Fibroblast of the aortic adventitia (primary cell): ENCODE data around the gene SDSL. TPM values are rescaled to one million over a fixed set of nuclear protein-coding genes. Genes with fewer than 3 reads are reported as not detected.
A peak's percentile ranks its signal among the peaks of the same experiment; 100 is the strongest.

ENCODE experiments used
- DNase-seq: peaks from one replicate; pipeline ENCODE4 v3.0.0-alpha.2; 2010; ENCODE audit warnings: low read depth
- H3K4me3 ChIP-seq: 2 replicates; pipeline ENCODE4 v1.5.1; 2011; ENCODE audit warnings: low read depth, mild to moderate bottlenecking, control low read depth, low read length, moderate library complexity
- CTCF ChIP-seq: IDR thresholded peaks from 2 replicates; pipeline ENCODE4 v1.5.1; 2011; ENCODE audit warnings: mild to moderate bottlenecking, low read length, control low read depth, inconsistent platforms; ENCODE audit not compliant: insufficient read depth
- total RNA-seq: library from RNA; depleted of rRNA; stranded (reverse); fragments of >200 nt; gene quantifications from 2 replicates; pipeline ENCODE4 v1.2.3, GENCODE V29; 2012; ENCODE audit warnings: low replicate concordance

Gene SDSL
- total RNA-seq, 1 donor, result 1.9 TPM

- peak overlapping the region; percentile 48 for H3K4me3 ChIP-seq
- no peak for TF ChIP-seq CTCF
- DNase-seq, result no peak
These were observed 45.6 kb downstream of the SDSL start for GRCh38 chr12:113467502-113468364.

GRCh38 chr12:113468365-113469223 is 46.4 kb downstream of the SDSL start:
- TF ChIP-seq CTCF, result no peak
- H3K4me3 ChIP-seq, result no peak overlapping the region
- no peak for DNase-seq

GRCh38 chr12:113469224-113469948 is 47.2 kb downstream of the SDSL start:
- no peak overlapping the region for H3K4me3 ChIP-seq
- no peak for DNase-seq
- TF ChIP-seq CTCF, result no peak

- no peak for DNase-seq
- no peak overlapping the region for H3K4me3 ChIP-seq
- no peak for TF ChIP-seq CTCF
These were observed 48.0 kb downstream of the SDSL start for GRCh38 chr12:113469949-113470743.

- no peak for DNase-seq
- no peak for TF ChIP-seq CTCF
- no peak overlapping the region for H3K4me3 ChIP-seq
These were observed 48.9 kb downstream of the SDSL start for GRCh38 chr12:113470871-113471618.
